T-helper 1 cell treated with Interleukin-12 subunit alpha and Interleukin-12 subunit beta and Interleukin-4 antibody, amounts not matched to agents 30 ng/mL and 1 ng/mL, for 36 hours (primary cell): ENCODE measurements around the gene CD2. TPM values are rescaled to one million over a fixed set of nuclear protein-coding genes. Genes with fewer than 3 reads are reported as not detected.
"Not testable (repeated sequence)": the region's sequence is repeated elsewhere in the genome, so short reads cannot be mapped to it uniquely, and the experiment has no call there.

Experiments used
- intact Hi-C: fragments of 100-400 bp; cut with micrococcal nuclease; formaldehyde crosslinking; loops from one replicate; pipeline ENCODE4 v1.15.1; 2024
- total RNA-seq: library from RNA; stranded (reverse); gene quantifications from 2 replicates; pipeline ENCODE4 v1.2.3, GENCODE V29; 2022

The CD2 gene
- total RNA-seq, 1 donor from 2014 or later = 495 TPM

DNA sequence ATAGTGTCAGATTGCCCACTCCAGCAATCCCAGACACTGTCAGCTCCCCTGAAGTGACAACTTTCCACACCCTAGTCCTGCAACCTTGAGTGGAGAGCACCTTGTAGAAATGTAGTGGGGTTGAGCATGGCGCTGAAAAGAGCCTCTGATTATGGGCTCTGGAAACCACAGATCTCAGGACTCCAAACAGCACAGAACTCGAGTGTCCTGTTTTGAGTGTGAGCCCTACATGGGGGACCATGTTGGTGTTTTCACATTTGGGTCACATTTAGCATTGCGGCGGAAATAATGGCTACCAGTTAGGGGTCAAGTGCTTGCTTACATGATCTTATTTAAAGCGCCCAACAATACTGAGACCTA lies 4.2 kb downstream of the CD2 start:
- intact Hi-C loops = not testable (repeated sequence)

- intact Hi-C loops = loop anchor here (5.0 kb wide), 2 partner anchors 382 to 848 kb away; partner anchors contain the start of gene TENT5C
Observed at GRCh38 chr1:116759636-116760035, 5.4 kb downstream of the CD2 start.

- intact Hi-C loops = loop anchor here (5.0 kb wide), 2 partner anchors 383 to 847 kb away; partner anchors contain the start of gene TENT5C
Observed at GRCh38 chr1:116760487-116760886, 6.3 kb downstream of the CD2 start.

GRCh38 chr1:116760996-116761665 lies 6.9 kb downstream of the CD2 start:
- intact Hi-C loops = loop anchor here (5.0 kb wide), 2 partner anchors 384 to 846 kb away; partner anchors contain the start of gene TENT5C

DNA sequence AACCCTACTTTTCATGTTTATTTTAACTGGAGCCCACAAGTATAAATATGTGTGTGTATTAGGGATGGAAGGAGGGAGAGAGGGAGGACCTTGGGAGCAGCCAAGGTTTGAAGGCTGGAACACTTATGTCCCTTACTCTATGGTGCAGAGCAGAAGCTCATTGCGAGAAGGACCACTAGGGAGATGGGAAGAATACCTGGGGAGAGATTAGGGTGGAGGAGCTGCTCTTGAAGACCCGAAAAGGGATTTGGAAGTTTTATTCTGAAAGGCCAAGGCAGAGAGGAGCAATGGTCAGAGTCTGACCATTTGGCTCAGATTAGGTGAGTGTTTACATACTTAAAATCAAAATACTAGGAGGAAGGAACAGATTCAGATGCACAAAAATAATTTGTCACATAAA lies 8.1 kb downstream of the CD2 start:
- intact Hi-C loops = loop anchor here (2.0 to 5.0 kb wide), 4 partner anchors 173 to 845 kb away; partner anchors contain the start of genes CD58 and TENT5C

DNA sequence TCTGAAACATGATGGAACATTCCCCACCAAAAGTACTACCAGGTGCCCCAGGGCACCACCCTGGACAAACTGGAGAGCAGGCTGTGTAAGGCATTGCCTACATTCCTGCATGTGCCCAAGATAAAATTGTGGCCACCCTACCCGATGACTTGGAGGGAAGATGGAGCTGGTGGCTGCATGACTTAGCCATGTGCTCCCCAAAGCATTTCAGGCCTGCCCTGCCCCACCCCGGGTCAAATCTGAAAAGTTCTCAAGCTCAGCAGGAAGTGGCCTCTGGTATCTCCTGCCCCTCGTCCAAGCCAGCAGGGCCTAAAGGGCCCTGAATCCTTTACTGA lies 8.5 kb downstream of the CD2 start:
- intact Hi-C loops = loop anchor here (1.0 to 5.0 kb wide), 7 partner anchors 8 to 845 kb away; partner anchors contain the start of genes CD2, CD58 and TENT5C

- intact Hi-C loops = loop anchor here (1.0 to 5.0 kb wide), 7 partner anchors 9 to 844 kb away; partner anchors contain the start of genes CD2, CD58 and TENT5C
Observed at GRCh38 chr1:116763116-116763786, 9.0 kb downstream of the CD2 start.

GRCh38 chr1:116763787-116764465 lies 9.7 kb downstream of the CD2 start:
- intact Hi-C loops = loop anchor here (1.0 to 5.0 kb wide), 11 partner anchors 10 to 843 kb away; partner anchors contain the start of genes CD2, CD58, TENT5C and TTF2

DNA sequence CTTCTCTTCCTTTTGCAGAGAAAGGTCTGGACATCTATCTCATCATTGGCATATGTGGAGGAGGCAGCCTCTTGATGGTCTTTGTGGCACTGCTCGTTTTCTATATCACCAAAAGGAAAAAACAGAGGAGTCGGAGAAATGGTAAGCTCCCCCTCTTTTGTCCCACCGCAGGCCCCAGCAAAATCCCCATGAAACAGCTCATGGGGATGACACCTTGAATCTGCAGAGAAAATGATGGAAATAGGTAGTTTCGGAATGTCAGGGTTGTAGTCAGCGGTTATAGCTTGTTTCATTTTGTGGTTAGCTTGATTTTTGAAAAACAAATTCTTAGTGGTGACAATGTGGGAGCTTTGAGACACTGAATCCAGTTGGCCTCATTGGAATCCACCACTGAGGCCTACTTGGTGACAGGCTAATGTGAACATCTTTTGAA lies 10.3 kb downstream of the CD2 start:
- intact Hi-C loops = loop anchor here (1.0 to 5.0 kb wide), 6 partner anchors 53 to 843 kb away; partner anchors contain the start of genes TENT5C and TTF2

DNA sequence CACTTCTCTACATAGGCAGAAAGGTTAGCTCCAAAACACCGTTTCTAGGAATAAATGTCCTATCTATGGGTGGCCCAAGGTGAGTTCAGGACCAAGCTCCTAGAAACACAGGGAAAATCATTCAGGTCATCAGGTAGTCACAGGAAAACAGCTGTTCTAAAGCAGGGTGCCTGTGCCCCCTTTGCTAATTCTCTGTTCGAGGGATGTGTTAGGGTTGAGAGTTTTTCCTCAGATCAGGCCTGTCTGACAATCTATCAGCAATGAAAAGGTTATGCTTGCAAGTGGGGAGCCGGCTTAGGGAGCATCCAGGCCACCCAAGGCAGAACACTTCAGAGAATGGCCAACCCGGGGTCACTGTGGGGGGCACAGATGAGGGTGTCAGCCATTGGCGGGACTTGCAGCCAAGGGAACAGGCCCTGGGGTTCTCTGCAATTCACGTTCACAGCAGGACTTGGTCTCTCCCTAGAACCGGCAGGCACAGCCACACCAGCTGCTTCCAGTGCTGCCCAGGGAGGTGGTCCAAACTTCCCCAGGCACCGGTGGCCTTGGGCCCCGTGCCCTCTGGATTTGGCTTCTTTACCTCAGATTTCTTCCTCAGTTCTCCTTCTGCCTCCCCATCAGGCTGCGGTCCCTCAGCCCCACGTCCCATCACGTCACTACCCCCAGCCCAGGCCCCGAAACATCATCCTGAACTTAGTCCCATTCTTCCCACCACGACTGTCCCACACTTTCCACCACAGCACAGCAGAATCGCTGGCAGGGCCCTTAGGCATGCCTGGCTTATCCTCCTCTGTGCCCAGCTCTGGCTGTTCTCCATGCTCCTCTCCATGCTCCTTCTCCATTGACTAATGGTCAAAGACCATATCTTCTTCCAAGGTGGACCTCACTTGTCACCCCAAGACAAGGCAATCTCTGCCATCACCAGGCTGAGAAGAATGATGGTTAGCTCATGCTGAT lies 11.0 kb downstream of the CD2 start:
- intact Hi-C loops = loop anchor here (1.0 to 5.0 kb wide), 7 partner anchors 52 to 897 kb away; partner anchors contain the start of genes TENT5C and TTF2

GRCh38 chr1:116765962-116766361 lies 11.7 kb downstream of the CD2 start:
- intact Hi-C loops = loop anchor here (2.0 to 5.0 kb wide), 2 partner anchors 113 to 896 kb away; no protein-coding TSS in a partner anchor

GRCh38 chr1:116766616-116767469 lies 12.6 kb downstream of the CD2 start:
- intact Hi-C loops = loop anchor here (5.0 kb wide), 1 partner anchor 895 kb away; no protein-coding TSS in a partner anchor

DNA sequence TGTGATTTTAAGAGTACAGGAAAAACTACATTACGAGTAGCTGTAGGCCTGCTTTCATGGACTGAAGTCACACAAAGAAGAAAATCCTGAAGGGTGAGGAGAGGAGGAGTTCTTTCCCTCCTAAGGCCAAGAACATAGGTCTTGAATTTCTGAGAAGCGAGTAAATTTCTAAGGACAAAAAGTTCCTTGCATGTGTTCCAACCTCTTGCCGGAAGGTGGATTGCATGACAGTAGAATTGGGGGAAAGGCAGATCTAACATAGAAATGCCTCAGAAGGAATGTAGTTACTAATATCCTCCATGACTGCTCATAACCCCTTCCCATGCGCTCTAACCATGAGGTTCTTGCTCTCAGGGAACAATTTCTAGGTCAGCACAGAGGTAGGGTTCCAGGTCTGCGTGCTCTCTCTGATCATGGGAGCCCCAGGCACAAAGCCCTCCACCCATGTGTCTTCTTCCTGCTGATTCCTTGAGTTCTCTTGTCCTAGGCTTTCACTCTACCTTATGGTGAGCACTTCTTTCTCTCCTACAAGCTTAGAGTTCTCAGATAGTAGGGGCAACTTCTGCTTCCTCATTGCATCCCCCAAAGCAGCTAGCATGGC lies 13.7 kb downstream of the CD2 start:
- intact Hi-C loops = loop anchor here (5.0 kb wide), 1 partner anchor 894 kb away; no protein-coding TSS in a partner anchor

GRCh38 chr1:116768416-116769103 lies 14.3 kb downstream of the CD2 start:
- intact Hi-C loops = loop anchor here (1.0 to 5.0 kb wide), 8 partner anchors 31 to 894 kb away; no protein-coding TSS in a partner anchor

DNA sequence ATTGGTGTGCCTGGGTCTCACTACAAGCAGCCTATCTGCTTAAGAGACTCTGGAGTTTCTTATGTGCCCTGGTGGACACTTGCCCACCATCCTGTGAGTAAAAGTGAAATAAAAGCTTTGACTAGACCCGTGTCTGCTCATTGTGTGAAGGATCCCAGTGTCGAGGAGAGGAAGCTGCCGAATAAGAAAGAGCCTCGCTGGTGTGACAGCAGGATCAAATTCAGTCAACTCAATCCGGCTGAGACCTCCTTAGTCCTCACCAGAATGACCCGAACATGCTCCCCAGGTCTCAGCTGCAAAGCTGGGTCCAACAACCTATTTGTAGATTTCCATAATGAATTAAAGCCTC lies 14.8 kb downstream of the CD2 start:
- intact Hi-C loops = loop anchor here (1.0 to 5.0 kb wide), 8 partner anchors 32 to 893 kb away; no protein-coding TSS in a partner anchor

- intact Hi-C loops = loop anchor here (1.0 to 5.0 kb wide), 8 partner anchors 32 to 893 kb away; no protein-coding TSS in a partner anchor
Observed at GRCh38 chr1:116769561-116769977, 15.3 kb downstream of the CD2 start.

- intact Hi-C loops = loop anchor here (1.0 to 5.0 kb wide), 8 partner anchors 32 to 892 kb away; no protein-coding TSS in a partner anchor
Observed at GRCh38 chr1:116769994-116770393, 15.8 kb downstream of the CD2 start.

DNA sequence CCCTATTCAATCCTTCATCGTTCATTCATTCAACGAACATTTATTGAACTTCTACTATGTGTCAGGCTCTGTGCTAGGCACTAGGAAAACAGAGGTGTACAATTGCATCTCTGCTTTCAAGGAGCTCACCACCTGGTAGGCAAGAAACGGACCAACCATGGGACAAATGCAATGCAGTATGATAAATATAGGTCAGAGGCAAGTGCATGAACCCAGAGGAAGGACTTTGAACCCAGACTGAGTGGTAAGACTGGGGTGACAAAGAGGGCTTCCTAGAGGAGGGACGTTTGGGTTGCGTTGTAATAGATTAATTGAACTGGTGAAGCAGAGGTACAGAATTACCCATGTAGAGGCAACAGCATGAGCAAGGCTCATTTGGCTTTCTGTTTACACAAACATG lies 16.4 kb downstream of the CD2 start:
- intact Hi-C loops = no loop called here
